HCEC 1CT (cell line): ENCODE data around the gene ABHD11.
A peak's percentile ranks its signal among the peaks of the same experiment; 100 is the strongest.
"Not testable (repeated sequence)": the region's sequence is repeated elsewhere in the genome, so short reads cannot be mapped to it uniquely, and the experiment has no call there.

ENCODE experiments used
- DNase-seq: peaks from one replicate; pipeline ENCODE4 v3.0.0-alpha.2; 2017

ABHD11 gene

DNA sequence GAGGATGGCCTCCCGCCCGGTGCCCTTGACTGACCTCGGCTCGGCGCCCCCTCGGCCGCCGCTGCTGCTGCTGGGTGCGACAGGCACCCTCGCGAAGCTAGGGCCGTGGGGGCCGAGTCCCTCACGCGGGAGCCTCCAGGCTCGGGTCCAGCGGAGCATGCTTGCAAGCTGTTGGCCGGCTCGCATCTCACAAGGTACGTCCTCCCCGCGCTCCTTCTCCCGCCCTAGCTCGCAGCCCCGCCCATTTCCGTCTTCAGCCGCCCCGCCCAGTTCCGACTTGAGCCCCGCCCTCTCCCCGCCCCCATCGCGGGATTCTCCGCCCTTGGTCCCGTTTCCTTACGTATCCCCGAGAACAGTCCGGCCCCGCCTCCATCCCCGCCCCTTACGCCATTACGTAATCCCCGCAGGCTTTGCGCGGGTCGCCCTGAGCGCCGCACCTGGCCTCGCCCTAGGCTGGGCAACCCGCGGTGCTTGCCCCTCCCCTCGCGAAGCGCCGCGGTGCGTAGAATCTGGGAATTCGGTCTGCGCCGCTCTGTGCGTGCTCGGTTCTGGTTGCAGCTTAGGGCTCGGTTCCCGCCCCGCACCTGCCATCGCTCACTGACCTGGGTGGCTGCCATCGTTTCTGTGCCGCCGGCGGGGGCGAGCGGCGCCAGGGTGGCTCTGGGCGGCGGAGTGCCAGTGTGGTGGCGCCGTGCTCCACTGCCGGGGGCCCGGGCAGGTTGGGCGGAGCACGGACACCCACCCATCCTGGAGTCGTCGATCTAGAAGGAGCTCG is at the start of gene ABHD11:
ABHD11 (minus strand) TSS at position 191 of the 775 bp plus-strand sequence; CDS start at position 159, 32 bp downstream.
- DNase-seq = peak; percentile 93

DNA sequence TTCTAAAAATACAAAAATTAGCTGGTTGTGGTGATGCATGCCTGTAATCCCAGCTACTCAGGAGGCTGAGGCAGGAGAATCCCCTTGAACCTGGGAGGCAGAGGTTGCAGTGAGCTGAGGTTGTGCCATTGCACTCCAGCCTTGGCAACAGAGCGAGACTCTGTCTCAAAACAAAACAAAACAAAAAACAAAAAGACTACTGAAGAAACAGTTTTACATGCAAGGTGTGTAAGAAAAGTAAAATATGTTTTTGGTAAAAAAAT is 49.1 kb upstream of the ABHD11 start:
- not testable (repeated sequence) for DNase-seq

- no peak for DNase-seq
These were observed 48.0 kb upstream of the ABHD11 start for GRCh38 chr7:73786588-73786987.

- no peak for DNase-seq
These were observed 40.9 kb upstream of the ABHD11 start for GRCh38 chr7:73779517-73779916.

- no peak for DNase-seq
These were observed 40.3 kb upstream of the ABHD11 start for GRCh38 chr7:73778801-73779389.

GRCh38 chr7:73774923-73775322 is 36.3 kb upstream of the ABHD11 start:
- no peak for DNase-seq

- DNase-seq = no peak
These were observed 35.3 kb upstream of the ABHD11 start for GRCh38 chr7:73773700-73774517.

- DNase-seq = no peak
These were observed 32.5 kb upstream of the ABHD11 start for GRCh38 chr7:73770860-73771670.

- no peak for DNase-seq
These were observed 31.6 kb upstream of the ABHD11 start, which contains the start of gene CLDN3 for GRCh38 chr7:73770002-73770859. Gene CLDN3 (minus strand): TSS chr7:73770270. CDS start chr7:73770049, 221 bp downstream.

GRCh38 chr7:73769481-73770001 is 30.9 kb upstream of the ABHD11 start:
- no peak for DNase-seq

GRCh38 chr7:73768641-73769480 is 30.3 kb upstream of the ABHD11 start:
- no peak for DNase-seq

- no peak for DNase-seq
These were observed 28.1 kb upstream of the ABHD11 start for GRCh38 chr7:73766556-73767229.

DNA sequence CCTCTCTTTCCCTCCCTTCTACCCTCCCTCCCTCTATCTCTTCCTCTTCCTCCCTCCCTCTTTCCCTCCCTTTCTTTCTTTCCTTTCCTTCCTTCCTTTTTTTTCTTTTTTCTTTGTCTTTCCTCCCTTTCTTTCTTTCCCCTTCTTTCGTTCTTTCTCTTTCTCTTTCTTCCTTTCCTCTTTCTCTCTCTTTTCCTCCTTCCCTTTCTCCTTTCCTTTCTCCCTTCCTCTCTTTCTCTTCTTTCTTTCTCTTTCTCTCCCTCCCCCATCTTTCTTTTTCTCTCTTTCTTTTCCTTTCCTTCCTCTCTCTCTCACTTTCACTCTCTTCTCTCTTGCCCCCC is 24.0 kb upstream of the ABHD11 start:
- DNase-seq = no peak

GRCh38 chr7:73761854-73762658 is 23.5 kb upstream of the ABHD11 start:
- DNase-seq = no peak

DNA sequence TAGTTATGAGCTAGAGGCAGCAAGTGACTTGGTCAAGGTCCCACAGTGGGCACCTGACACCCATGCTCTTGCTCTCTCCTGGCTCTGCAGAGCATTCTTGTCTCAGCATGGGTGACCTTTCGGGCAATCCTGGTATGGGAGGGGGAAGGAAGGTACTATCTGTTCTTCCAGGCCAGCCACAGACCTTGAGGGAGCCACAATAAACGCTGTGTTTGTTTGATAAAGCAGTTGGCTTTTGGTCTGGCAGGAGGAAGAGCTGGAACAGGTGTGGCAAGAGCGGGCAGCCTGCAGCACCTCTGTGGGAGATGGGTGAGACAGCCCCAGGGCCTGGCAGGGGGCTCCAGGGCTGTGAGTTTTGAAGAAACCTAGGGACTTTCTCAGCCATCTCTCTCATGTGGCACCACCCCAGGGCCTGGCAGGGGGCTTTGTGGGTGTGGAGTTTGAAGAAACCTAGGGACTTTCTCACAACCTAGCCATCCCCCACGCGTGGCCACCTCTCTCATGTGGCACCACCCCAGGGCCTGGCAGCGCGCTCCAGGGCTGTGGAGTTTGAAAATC is 20.1 kb upstream of the ABHD11 start:
- DNase-seq = no peak

DNA sequence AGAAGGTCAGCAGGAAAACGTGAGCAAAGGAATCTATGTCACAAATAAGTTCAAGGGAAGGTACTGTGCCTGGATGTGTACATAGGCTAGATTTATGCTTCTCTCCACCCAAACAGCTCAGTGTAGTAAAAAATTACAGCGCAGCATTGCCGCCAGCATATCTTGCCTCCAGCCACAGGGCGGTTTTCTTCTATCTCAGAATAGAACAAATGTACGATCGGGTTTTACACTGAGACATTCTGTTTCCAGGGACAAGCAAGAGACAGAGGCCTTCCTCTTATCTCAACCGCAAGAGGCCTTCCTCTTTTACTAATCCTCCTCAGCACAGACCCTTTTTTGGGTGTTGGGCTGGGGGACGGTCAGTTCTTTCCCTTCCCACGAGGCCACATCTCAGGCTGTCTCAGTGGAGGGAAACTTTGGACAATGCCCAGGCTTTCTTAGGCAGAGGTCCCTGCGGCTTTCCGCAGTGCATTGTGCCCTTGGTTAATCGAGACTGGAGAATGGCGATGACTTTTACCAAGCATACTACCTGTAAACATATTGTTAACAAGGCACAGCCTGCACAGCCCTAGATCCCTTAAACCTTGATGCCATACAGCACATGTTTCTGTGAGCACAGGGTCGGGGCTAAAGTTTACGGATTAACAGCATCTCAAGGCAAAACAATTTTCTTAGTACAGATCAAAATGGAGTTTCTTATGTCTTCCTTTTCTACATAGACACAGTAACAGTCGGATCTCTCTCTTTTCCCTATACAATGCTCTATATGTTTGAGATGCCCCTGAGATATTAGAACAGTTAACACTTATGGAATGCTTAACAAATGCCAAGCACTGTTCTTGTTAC is 11.6 kb upstream of the ABHD11 start:
- no peak for DNase-seq

- DNase-seq = no peak
These were observed 7.8 kb upstream of the ABHD11 start for GRCh38 chr7:73746378-73746777.
